Measurements from ENCODE around the gene RAET1L.

DNA sequence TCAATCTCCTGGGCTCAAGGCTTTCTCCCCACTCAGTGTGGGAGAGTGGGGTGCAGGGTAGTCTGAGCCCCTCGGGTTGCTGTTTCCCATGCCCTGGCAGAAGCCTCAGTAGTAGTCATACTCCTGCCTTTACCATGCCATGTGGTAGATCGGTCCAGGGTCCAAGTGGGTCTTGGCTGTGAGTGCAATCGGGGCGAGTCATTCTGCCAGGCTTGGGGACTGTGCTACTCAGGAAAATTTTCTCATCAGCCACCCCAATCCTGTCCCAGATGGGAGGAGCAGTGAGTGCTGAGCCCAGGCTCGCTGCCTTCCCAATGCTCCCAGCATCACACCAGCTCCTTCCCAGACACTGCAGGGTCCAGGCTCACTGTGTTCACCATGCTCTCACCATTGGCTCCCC, 10.7 kb upstream of the RAET1L start:
- TF ChIP-seq, protein P1, sequence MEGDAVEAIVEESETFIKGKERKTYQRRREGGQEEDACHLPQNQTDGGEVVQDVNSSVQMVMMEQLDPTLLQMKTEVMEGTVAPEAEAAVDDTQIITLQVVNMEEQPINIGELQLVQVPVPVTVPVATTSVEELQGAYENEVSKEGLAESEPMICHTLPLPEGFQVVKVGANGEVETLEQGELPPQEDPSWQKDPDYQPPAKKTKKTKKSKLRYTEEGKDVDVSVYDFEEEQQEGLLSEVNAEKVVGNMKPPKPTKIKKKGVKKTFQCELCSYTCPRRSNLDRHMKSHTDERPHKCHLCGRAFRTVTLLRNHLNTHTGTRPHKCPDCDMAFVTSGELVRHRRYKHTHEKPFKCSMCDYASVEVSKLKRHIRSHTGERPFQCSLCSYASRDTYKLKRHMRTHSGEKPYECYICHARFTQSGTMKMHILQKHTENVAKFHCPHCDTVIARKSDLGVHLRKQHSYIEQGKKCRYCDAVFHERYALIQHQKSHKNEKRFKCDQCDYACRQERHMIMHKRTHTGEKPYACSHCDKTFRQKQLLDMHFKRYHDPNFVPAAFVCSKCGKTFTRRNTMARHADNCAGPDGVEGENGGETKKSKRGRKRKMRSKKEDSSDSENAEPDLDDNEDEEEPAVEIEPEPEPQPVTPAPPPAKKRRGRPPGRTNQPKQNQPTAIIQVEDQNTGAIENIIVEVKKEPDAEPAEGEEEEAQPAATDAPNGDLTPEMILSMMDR (conservative IDR thresholded peaks at IDR 0.05; ENCODE audit: low read depth, low read length) = no peak
- no peak for TF ChIP-seq EZH2 (IDR thresholded peaks at IDR 0.05; ENCODE audit: borderline replicate concordance, low read depth, low read length, poor library complexity, severe bottlenecking)

All from A673 (cell line).